Immature natural killer cell (primary cell): Measurements from ENCODE around the gene SAMD7. TPM values are rescaled to one million over a fixed set of nuclear protein-coding genes. Genes with fewer than 3 reads are reported as not detected.

Experiments
- DNase-seq, 3 donors: peaks; one replicate each; pipeline ENCODE4 v3.0.0; 2022; ENCODE audit warnings: mixed read lengths in 1 of 3
- H3K27ac Mint-ChIP-seq, 6 donors: one replicate each; pipeline ENCODE4 v1.8.0; 2020; ENCODE audit warnings: mixed read lengths in 6 of 6, mild to moderate bottlenecking in 5 of 6, inconsistent platforms in 4 of 6, moderate library complexity in 3 of 6
- H3K27me3 Mint-ChIP-seq, 3 donors: one replicate each; pipeline ENCODE4 v1.8.0; 2020 to 2021; ENCODE audit warnings: low read depth in 3 of 3, mild to moderate bottlenecking in 3 of 3, mixed read lengths in 3 of 3, moderate library complexity in 3 of 3, inconsistent platforms in 1 of 3
- H3K36me3 Mint-ChIP-seq, 3 donors: one replicate each; pipeline ENCODE4 v1.8.0; 2020; ENCODE audit warnings: mixed read lengths in 3 of 3, inconsistent platforms in 2 of 3, mild to moderate bottlenecking in 2 of 3
- H3K4me1 Mint-ChIP-seq, 2 donors: one replicate each; pipeline ENCODE4 v1.8.0; 2020; ENCODE audit warnings: inconsistent platforms in 2 of 2, mild to moderate bottlenecking in 2 of 2, mixed read lengths in 2 of 2, moderate library complexity in 1 of 2
- H3K4me3 Mint-ChIP-seq, 5 donors: one replicate each; pipeline ENCODE4 v1.8.0; 2020; ENCODE audit warnings: mild to moderate bottlenecking in 5 of 5, mixed read lengths in 5 of 5, inconsistent platforms in 3 of 5, moderate library complexity in 3 of 5
- H3K9me3 Mint-ChIP-seq, 6 donors: one replicate each; pipeline ENCODE4 v1.8.0; 2020; ENCODE audit warnings: mild to moderate bottlenecking in 6 of 6, mixed read lengths in 6 of 6, inconsistent platforms in 4 of 6, moderate library complexity in 3 of 6
- polyA plus RNA-seq, 3 donors: library from polyadenylated mRNA; unstranded; fragments of 300-500 nt; fragmentation: Illumina TruSeq; gene quantifications; one replicate each; pipeline ENCODE4 v1.2.3, GENCODE V29; 2021

Gene SAMD7, protein sequence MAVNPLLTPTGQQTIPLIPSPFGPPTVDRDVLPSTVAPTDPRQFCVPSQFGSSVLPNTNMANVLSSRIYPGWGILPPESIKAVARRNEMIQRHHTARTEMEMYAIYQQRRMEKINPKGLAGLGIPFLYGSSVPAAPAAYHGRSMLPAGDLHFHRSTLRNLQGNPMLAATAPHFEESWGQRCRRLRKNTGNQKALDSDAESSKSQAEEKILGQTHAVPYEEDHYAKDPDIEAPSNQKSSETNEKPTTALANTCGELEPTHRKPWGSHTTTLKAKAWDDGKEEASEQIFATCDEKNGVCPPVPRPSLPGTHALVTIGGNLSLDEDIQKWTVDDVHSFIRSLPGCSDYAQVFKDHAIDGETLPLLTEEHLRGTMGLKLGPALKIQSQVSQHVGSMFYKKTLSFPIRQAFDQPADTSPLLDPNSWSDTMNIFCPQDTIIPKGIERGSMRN
- not detected for polyA plus RNA-seq

DNA sequence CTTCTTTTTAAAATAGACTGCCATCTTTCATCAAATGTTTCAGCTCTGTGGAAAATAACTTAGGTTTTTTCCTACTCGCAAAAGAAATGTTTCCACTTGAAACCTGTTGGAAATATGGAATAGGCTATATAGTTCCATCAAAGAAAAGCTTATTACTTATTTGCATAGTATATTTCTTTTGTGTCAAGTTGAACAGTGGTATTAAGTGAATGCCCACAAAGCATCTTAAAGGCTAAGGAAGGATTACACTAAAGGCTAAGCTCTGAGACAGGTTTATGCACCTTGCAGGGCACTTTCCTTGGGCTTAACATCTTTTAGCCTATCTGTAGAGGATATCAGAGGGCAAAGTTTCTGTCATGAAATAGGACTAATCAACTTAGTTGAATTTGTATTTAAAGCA is at the start of gene SAMD7:
Gene SAMD7, plus strand, starts transcription at position 301 of the 400 bp plus-strand sequence. CDS start 7,927 bp downstream, outside the sequence.
- Mint-ChIP-seq H3K4me3 (no peak within 1 kb of the TSS), H3K36me3 (no peaks in the 10 kb centered on the region), H3K4me1 (no peaks in the 10 kb centered on the region), H3K27ac (no peak within 1 kb of the TSS), H3K9me3 (no peaks in the 10 kb centered on the region), H3K27me3 (peaks cover 0 to 7% (median 1%) of the 10 kb centered on the region in 3 donors)
- no peak for DNase-seq

DNA sequence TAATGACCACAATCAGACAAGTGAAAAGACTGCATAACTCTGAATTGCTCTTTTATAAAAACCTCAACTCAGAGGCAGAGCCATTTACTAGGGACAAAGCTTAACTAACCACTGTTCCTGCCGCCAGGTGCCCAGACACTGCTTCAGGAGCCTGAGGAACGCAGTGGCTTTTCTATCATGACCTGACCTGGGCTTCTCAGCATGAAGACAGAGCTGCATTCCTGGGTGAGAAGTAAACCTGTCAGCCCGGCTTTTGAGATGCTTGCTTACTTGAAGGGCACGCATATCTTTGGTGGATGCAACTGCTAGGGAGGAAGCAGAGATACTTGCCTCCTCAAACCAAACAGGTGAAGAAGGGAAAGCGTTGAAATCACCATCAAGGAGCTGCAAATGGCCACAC is 49.5 kb upstream of the SAMD7 start:
- no peak for DNase-seq
- Mint-ChIP-seq H3K27me3 (peaks cover 0 to 3% (median 0%) of the 10 kb centered on the region in 3 donors), H3K4me1 (peaks cover 4 to 12% of the 10 kb centered on the region in 2 donors), H3K9me3 (no peaks in the 10 kb centered on the region), H3K36me3 (no peaks in the 10 kb centered on the region), H3K4me3 (no peak overlapping the region), H3K27ac (no peak overlapping the region)

DNA sequence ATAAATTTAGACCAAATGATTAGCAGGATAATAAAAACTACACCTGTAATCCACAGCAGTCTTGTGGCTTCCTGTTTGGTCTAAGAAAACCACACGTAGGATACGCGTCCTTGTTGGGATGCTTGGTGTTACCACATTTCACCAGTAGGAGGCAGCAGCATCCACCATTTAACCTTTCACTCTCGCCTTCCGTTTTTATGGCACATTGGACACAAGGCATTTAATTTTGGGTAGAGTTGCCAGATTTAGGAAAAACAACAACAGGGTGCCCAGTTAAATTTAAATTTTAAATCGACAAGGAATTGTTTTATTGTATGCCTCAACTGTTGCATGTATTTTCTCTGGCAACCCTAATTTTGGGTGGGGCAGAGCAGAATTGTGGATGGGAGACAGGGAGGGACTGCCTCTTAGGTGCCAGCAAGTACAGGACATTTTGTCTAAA is 47.9 kb upstream of the SAMD7 start:
- peaks cover 0 to 3% (median 2%) of the 10 kb centered on the region in 3 donors for H3K27me3 Mint-ChIP-seq
- H3K27ac Mint-ChIP-seq, result no peak overlapping the region
- no peaks in the 10 kb centered on the region for H3K9me3 Mint-ChIP-seq
- DNase-seq, result peak; percentile 35 to 44 (median 38)
- H3K4me1 Mint-ChIP-seq, result peaks cover 4 to 12% of the 10 kb centered on the region in 2 donors
- H3K36me3 Mint-ChIP-seq, result no peaks in the 10 kb centered on the region
- H3K4me3 Mint-ChIP-seq, result peak overlapping the region in 1 of 5 donors; percentile 17

DNA sequence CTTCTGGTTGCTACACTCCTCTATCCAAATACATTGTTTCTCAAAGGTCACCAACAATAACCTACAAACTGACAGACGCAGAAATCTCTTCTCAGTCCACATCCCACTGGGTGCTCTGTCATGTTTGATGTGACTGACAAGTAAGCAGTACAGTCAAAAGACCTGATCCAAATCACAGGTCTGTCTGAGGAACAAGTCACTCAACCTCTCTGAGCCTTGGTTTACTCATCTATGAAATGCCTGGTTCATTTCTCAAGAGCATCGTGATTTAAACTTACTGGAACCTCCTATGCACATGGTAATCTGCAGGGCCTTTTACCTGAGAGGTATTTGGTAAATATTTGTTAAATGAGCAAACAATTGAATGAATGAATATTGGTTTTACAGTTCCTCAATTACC is 47.1 kb upstream of the SAMD7 start:
- Mint-ChIP-seq H3K4me3 (peak overlapping the region in 1 of 5 donors; percentile 12), H3K27me3 (peaks cover 0 to 3% (median 2%) of the 10 kb centered on the region in 3 donors), H3K27ac (no peak overlapping the region), H3K4me1 (peaks cover 4 to 12% of the 10 kb centered on the region in 2 donors), H3K36me3 (no peaks in the 10 kb centered on the region), H3K9me3 (no peaks in the 10 kb centered on the region)
- no peak for DNase-seq

DNA sequence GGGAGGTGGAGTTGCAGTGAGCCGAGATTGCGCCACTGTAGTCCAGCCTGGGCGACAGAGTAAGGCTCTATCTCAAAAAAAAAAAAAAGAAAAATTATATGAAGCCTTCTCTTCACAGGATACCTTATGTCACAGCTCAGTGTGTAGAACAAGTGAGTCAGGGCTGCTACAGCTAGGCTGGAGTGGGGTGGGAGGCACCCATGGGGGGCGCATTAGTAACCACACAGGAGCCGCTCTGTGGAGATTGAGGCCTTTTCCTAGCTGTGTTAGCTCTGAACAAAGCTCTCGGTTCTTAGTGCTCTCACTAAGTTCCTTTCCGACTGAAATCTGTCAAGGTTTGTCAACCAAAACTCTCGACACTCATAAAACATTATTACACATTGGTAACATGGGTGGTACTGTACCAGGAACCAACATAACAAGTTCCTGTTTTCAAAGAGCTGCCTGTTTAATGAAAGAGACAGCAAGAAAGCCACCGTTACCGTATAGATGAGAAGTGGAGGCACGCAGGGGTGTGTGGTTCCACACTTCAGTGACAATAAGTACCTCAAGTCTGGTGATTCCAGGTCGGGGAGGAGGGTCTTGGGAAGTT is 46.1 kb upstream of the SAMD7 start:
- no peak for DNase-seq
- Mint-ChIP-seq H3K36me3 (no peaks in the 10 kb centered on the region), H3K27ac (peak overlapping the region in 1 of 6 donors; percentile 8), H3K4me1 (peaks cover 4 to 12% of the 10 kb centered on the region in 2 donors), H3K9me3 (no peaks in the 10 kb centered on the region), H3K27me3 (peaks cover 0 to 3% (median 2%) of the 10 kb centered on the region in 3 donors), H3K4me3 (no peak overlapping the region)

DNA sequence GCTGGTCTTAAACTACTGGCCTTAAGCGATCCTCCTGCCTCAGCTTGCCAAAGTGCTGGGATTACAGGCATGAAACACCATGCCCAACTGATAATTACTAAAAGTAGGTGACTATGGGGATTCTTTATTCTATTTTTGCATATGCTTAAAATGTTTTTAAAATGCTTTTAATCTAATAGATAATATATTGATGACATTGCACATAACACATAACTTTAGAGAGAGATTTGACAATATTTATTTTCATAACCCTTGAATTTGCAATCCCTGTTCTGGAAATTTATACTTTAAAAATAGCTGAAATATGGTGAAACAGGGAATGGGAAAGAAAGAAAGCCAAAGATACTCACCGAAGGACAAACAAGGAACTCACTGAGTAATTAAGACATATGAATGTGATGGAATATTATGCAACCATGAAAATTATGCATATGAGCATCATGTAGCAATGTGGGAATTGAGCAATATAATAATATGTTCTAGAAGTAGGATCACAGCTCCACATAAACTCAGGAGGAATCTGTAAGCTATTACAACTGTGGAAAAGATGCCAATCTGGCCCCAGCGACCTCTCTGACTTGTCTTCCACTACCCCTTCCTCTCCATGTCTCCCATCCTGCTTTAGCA is 43.7 kb upstream of the SAMD7 start:
- Mint-ChIP-seq H3K4me1 (peaks cover 4 to 12% of the 10 kb centered on the region in 2 donors), H3K4me3 (no peak overlapping the region), H3K27me3 (peaks cover 0 to 3% (median 2%) of the 10 kb centered on the region in 3 donors), H3K27ac (no peak overlapping the region), H3K36me3 (no peaks in the 10 kb centered on the region), H3K9me3 (no peaks in the 10 kb centered on the region)
- no peak for DNase-seq

DNA sequence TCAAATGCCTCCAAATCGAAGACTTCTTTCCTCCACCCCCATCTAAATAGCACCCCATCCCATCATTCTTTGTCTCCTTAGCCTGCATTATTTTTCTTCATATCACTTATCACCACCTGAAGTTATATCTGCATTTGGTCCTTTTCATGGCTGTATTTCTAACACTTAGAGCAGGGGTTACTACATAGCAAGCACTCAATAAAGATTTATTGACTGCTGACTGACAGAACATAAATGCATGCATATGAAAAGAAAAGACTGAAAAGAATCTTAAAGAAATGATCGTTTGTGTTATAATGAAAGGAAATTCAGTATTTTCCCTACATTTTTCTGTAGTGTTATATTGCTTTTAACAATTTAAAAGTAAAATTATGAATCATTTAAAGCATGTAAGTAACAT is 43.0 kb upstream of the SAMD7 start:
- no peak overlapping the region for H3K4me3 Mint-ChIP-seq
- peaks cover 4 to 11% of the 10 kb centered on the region in 2 donors for H3K4me1 Mint-ChIP-seq
- H3K9me3 Mint-ChIP-seq, result no peaks in the 10 kb centered on the region
- peaks cover 0 to 5% (median 3%) of the 10 kb centered on the region in 3 donors for H3K27me3 Mint-ChIP-seq
- DNase-seq, result no peak
- no peak overlapping the region for H3K27ac Mint-ChIP-seq
- no peaks in the 10 kb centered on the region for H3K36me3 Mint-ChIP-seq

DNA sequence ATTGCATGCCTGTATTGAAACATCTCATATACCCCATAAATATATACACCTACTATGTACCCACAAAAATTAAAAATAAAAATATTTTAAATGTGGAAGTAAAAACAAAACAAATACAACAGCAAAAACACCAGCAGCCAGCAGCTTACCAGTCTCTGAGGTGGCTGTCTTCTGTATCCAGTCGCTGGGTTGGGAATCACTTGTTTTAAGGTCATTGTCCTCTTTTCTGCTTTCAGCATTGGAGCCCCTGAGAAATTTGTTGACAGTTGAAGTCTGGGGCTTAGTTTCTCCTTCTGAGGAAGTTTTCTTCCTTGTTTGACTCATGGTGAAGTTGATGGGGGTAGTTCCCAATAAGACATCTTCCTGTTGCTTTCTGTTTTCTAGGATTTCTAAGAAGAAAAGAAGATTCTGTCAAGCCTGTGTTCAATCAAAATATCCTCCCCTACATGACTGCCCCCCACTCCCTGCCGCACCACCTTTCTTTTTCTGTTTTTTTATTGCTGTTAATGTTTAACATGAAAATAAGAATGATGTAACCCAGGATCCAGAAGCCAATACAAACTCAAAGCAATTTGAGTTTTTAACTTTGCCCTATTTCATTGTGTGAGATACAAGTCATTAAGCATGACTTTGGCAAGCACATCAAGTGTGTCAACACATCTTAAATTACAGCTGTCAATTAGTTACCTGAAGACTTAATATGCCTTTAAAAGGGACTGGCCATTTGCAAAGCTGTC is 41.7 kb upstream of the SAMD7 start, which contains the start of gene LRRC31:
Gene LRRC31, minus strand, starts transcription at position 452 of the 737 bp plus-strand sequence. Its CDS starts 128 bp downstream, at position 324.
- no peak within 1 kb of the TSS for H3K4me3 Mint-ChIP-seq
- no peak for DNase-seq
- H3K4me1 Mint-ChIP-seq, result no peaks in the 10 kb centered on the region
- no peaks in the 10 kb centered on the region for H3K36me3 Mint-ChIP-seq
- H3K9me3 Mint-ChIP-seq, result no peaks in the 10 kb centered on the region
- H3K27me3 Mint-ChIP-seq, result peaks cover 0 to 10% (median under 1%) of the 10 kb centered on the region in 3 donors
- no peak within 1 kb of the TSS for H3K27ac Mint-ChIP-seq

DNA sequence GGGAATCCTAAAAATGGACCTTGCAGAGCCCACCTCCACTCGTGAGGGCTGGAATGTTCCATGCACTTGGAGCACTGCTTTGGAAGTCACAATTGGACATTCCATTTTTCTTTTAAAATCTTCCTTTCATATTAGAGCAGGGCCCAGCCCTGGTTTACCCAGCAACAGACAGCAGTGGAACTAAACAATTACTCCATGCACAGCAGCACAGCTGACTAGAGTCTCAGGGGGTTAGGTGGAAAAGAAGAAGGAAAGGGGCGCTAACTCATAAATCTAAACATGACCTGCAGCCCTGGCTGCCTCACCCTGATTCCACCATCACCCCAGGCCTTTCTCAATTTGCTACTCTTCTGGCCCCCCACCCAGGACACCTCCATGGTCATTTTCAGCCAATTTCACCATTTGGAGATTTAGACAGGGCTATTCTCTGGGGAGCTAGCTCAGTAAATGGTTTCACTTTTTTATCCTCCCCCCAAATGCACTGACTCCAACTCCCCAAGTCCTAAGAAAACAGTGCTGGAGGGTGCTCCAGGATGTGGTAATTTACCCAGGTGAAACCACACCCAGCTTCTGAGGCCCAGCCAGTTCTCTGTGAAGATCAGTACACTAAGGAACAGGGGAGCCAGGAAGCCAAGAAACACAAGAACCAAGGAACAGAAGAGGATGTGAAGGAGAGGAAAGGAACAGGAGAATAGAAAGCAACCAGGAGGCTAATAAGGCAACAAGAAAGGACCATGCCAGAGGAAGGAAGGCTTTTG is 40.1 kb upstream of the SAMD7 start:
- H3K36me3 Mint-ChIP-seq, result no peaks in the 10 kb centered on the region
- no peak for DNase-seq
- peaks cover 0 to 13% (median 3%) of the 10 kb centered on the region in 3 donors for H3K27me3 Mint-ChIP-seq
- H3K4me1 Mint-ChIP-seq, result no peaks in the 10 kb centered on the region
- H3K4me3 Mint-ChIP-seq, result no peak overlapping the region
- no peaks in the 10 kb centered on the region for H3K9me3 Mint-ChIP-seq
- H3K27ac Mint-ChIP-seq, result no peak overlapping the region

DNA sequence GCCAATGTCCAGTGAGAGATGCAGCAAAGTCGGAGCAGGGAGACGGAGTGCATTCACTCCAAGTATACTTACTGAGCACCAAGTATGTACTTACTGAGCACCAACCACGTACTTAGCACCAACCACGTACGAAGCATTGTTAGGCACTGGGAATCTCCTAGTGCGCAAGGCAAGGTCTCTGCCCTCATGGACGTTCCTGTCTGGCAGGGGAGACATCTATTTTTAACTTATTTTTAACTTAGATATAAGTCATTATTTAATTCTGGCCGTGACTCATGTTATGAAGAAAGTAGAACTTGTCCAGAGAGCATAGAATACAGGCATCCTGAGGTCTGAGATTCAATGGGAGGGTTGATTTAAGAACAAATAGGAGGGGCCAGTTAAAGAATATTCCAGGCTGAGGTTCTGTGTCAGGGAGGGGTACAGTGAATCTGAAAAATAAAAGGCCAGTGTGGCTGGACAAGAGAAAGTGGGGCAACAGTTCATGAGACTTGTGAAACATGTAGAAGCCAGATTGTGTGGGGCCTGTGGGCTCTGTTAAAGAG is 32.3 kb upstream of the SAMD7 start:
- Mint-ChIP-seq H3K4me3 (no peak overlapping the region), H3K27me3 (peaks cover 0 to 7% (median 3%) of the 10 kb centered on the region in 3 donors), H3K9me3 (no peaks in the 10 kb centered on the region), H3K4me1 (no peaks in the 10 kb centered on the region), H3K27ac (no peak overlapping the region), H3K36me3 (no peaks in the 10 kb centered on the region)
- no peak for DNase-seq

DNA sequence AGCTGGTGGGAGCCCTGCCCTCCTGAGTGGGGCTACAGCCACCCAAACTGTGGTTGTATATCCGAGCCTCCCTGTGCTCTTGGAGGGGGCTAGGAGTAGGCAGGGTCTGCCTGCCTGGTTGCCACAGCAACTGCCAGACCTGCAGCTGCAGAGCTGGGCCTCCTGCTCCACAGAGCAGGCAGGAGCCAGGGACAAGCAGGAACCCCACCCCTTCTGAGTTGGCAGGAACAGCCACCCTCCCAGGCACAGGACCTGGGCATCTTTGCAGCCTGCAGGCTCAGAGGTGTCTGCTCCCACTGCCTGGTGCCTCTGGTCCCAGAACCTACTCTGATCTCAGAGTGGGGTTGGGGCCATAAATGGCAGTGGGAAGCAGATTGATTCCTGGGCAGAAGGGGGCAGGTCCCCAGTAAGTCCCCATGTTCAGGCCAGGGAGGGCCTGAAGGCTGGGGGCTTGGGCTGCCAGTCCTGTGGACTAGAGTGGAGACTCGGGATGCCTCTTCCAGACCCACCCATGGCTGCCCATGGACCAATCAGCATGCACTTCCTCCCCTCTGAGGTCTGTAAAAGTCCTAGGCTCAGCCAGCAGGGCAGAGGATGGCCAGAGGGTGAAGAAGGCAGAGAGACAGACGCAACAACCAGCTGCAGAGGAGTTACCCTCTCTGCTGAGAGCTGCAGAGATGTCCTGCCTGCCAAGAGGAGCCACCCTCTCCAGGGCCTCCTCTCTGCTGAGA is 31.4 kb upstream of the SAMD7 start:
- H3K4me1 Mint-ChIP-seq, result no peaks in the 10 kb centered on the region
- H3K27ac Mint-ChIP-seq, result no peak overlapping the region
- DNase-seq, result no peak
- H3K9me3 Mint-ChIP-seq, result no peaks in the 10 kb centered on the region
- H3K36me3 Mint-ChIP-seq, result no peaks in the 10 kb centered on the region
- H3K4me3 Mint-ChIP-seq, result no peak overlapping the region
- H3K27me3 Mint-ChIP-seq, result peaks cover 0 to 4% (median 0%) of the 10 kb centered on the region in 3 donors

DNA sequence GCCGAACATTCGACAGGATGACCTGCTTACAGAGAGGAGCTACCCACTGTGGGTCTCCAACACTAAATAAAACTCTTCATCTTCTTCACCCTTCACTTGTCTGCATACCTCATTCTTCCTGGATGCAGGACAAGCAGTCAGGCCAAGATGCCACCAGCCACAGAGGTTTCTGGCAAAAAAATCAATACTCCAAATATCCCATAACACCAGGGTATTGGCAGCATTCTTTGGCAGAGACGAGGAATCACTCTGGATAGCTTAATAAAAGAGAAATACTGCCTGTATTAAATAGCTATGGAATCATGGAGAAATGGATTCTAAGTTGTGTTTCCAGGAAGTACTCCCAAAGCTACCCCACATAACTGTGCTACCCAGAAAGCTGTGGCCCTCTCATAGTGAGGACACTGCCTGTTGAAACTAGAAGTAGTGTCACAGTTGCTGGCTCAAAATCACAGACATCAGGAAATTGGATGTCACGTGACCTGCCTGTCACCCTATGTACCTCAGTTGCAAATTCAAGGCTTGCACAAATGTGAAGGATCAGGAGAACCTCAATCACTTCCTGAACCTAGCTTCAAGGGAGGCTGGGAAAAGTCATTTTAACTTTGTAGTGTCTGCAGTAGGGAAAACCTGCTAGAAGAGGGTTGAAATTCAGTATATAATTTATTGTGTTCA is 30.7 kb upstream of the SAMD7 start:
- Mint-ChIP-seq H3K4me1 (no peaks in the 10 kb centered on the region), H3K27ac (no peak overlapping the region), H3K9me3 (no peaks in the 10 kb centered on the region), H3K4me3 (no peak overlapping the region), H3K36me3 (no peaks in the 10 kb centered on the region), H3K27me3 (peaks cover 0 to 4% (median 0%) of the 10 kb centered on the region in 3 donors)
- no peak for DNase-seq
